Suprapubic skin (tissue), 4 donors: ENCODE measurements around the gene SETD7.
A peak's percentile ranks its signal among the peaks of the same experiment; 100 is the strongest.

Experiments used
- CTCF ChIP-seq, 2 donors: fragments of 200-600 bp in 1 of 2; fragments of 450-650 bp in 1 of 2; sonication (generic) in 1 of 2; IDR thresholded peaks; one replicate each; pipeline ENCODE4 v1.5.1; 2016 to 2019; ENCODE audit warnings: antibody characterized with exemption in 2 of 2, mild to moderate bottlenecking in 1 of 2, moderate library complexity in 1 of 2
- EP300 ChIP-seq: sonication (generic); formaldehyde crosslinking; IDR thresholded peaks from one replicate; pipeline ENCODE4 v1.6.1; 2017; ENCODE audit warnings: antibody characterized with exemption
- POLR2A ChIP-seq, 2 donors: fragments of 450-650 bp; IDR thresholded peaks; one replicate each; pipeline ENCODE4 v1.6.1; 2017; ENCODE audit warnings: antibody characterized with exemption in 2 of 2, mild to moderate bottlenecking in 2 of 2, moderate library complexity in 2 of 2
- POLR2AphosphoS5 ChIP-seq, 3 donors: sonication (generic); formaldehyde crosslinking; IDR thresholded peaks; one replicate each; pipeline ENCODE4 v1.6.1; 2017; ENCODE audit warnings: antibody characterized with exemption in 3 of 3

DNA sequence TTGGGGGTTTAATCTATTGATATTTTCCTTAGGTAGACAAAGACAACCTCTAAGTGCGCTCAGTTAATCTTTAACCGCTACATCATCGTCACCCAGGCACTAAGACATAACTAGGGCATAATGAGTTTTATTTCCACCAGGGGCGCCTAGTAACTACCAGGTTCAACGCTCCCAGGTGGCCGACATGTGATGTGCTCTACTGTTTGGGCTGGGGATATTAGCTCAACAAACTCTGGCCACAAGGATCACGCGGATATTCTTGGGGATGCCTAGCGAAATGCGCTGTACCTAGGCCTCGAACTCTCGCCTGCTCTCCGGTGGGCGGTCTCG, 103.0 kb downstream of the SETD7 start:
- TF ChIP-seq CTCF (IDR thresholded peaks at IDR 0.05) (peak in 1 of 2 donors; percentile 31), POLR2A (IDR thresholded peaks at IDR 0.05) (no peak), EP300 (no peak), POLR2AphosphoS5 (IDR thresholded peaks at IDR 0.05) (no peak)
